Measurements from ENCODE around the gene MAPRE2. TPM values are rescaled to one million over a fixed set of nuclear protein-coding genes. Genes with fewer than 3 reads are reported as not detected.
A peak's percentile ranks its signal among the peaks of the same experiment; 100 is the strongest.
"Not testable (repeated sequence)": the region's sequence is repeated elsewhere in the genome, so short reads cannot be mapped to it uniquely, and the experiment has no call there.

The MAPRE2 gene
- total RNA-seq, 1 donor from 2014 or later: 68.9 TPM

- FAIRE-seq: no peak
- no peak for DNase-seq (ENCODE audit: low spot score in 2 of 2)
These were observed 97.6 kb downstream of the MAPRE2 start for GRCh38 chr18:35138773-35139172.

GRCh38 chr18:35139517-35139916 is 98.3 kb downstream of the MAPRE2 start:
- no peak for DNase-seq (ENCODE audit: low spot score in 2 of 2)
- no peak for FAIRE-seq

GRCh38 chr18:35141077-35141476 is 99.9 kb downstream of the MAPRE2 start:
- DNase-seq (ENCODE audit: low spot score in 2 of 2): no peak
- FAIRE-seq: no peak

- DNase-seq (ENCODE audit: low spot score in 2 of 2) (no peak), FAIRE-seq (no peak)
These were observed 100.5 kb downstream of the MAPRE2 start for GRCh38 chr18:35141567-35142274.

GRCh38 chr18:35142275-35142615 is 101.0 kb downstream of the MAPRE2 start:
- DNase-seq (ENCODE audit: low spot score in 2 of 2) (no peak), FAIRE-seq (no peak)

- DNase-seq (ENCODE audit: low spot score in 2 of 2): peak; percentile 28 to 57
- FAIRE-seq: no peak
These were observed 102.7 kb downstream of the MAPRE2 start for GRCh38 chr18:35143622-35144596.

- DNase-seq (ENCODE audit: low spot score in 2 of 2) (no peak), FAIRE-seq (no peak)
These were observed 103.5 kb downstream of the MAPRE2 start for GRCh38 chr18:35144698-35145097.

GRCh38 chr18:35150195-35150594 is 109.0 kb downstream of the MAPRE2 start:
- FAIRE-seq; DNase-seq (ENCODE audit: low spot score in 2 of 2): not testable (repeated sequence)

- DNase-seq (ENCODE audit: low spot score in 2 of 2) (no peak), FAIRE-seq (no peak)
These were observed 112.5 kb downstream of the MAPRE2 start for GRCh38 chr18:35153609-35154272.

- FAIRE-seq: no peak
- no peak for DNase-seq (ENCODE audit: low spot score in 2 of 2)
These were observed 114.3 kb downstream of the MAPRE2 start for GRCh38 chr18:35155398-35156117.

- DNase-seq (ENCODE audit: low spot score in 2 of 2) (no peak), FAIRE-seq (no peak)
These were observed 116.0 kb downstream of the MAPRE2 start for GRCh38 chr18:35157181-35157580.

GRCh38 chr18:35158728-35159450 is 117.7 kb downstream of the MAPRE2 start:
- DNase-seq (ENCODE audit: low spot score in 2 of 2) (no peak), FAIRE-seq (no peak)

GRCh38 chr18:35159782-35160181 is 118.6 kb downstream of the MAPRE2 start:
- DNase-seq (ENCODE audit: low spot score in 2 of 2): no peak
- FAIRE-seq: no peak

GRCh38 chr18:35161485-35161884 is 120.3 kb downstream of the MAPRE2 start:
- FAIRE-seq (no peak), DNase-seq (ENCODE audit: low spot score in 2 of 2) (no peak)

- FAIRE-seq: no peak
- no peak for DNase-seq (ENCODE audit: low spot score in 2 of 2)
These were observed 120.7 kb downstream of the MAPRE2 start for GRCh38 chr18:35161934-35162333.

- FAIRE-seq (no peak), DNase-seq (ENCODE audit: low spot score in 2 of 2) (no peak)
These were observed 121.9 kb downstream of the MAPRE2 start for GRCh38 chr18:35163014-35163539.

GRCh38 chr18:35163721-35164120 is 122.5 kb downstream of the MAPRE2 start:
- FAIRE-seq: no peak
- DNase-seq (ENCODE audit: low spot score in 2 of 2): no peak

GRCh38 chr18:35164133-35164532 is 122.9 kb downstream of the MAPRE2 start:
- no peak for DNase-seq (ENCODE audit: low spot score in 2 of 2)
- FAIRE-seq: no peak

GRCh38 chr18:35167332-35167731 is 126.1 kb downstream of the MAPRE2 start:
- no peak for DNase-seq (ENCODE audit: low spot score in 2 of 2)
- FAIRE-seq: no peak

GRCh38 chr18:35167857-35168256 is 126.6 kb downstream of the MAPRE2 start:
- DNase-seq (ENCODE audit: low spot score in 2 of 2) (no peak), FAIRE-seq (no peak)

Data from frontal cortex (tissue), 4 donors.